ENCODE measurements around the gene MAP7D1. TPM values are rescaled to one million over a fixed set of nuclear protein-coding genes. Genes with fewer than 3 reads are reported as not detected.

Gene MAP7D1
- total and polyA plus RNA-seq, 10 of the 15 experiments (the other 5 are each of a cell fraction or from before 2014, with no cell fraction given) = 4.4 to 97.6 (median 24.2) TPM

- no peak for TF ChIP-seq TCF7 (IDR thresholded peaks at IDR 0.05; ENCODE audit: borderline replicate concordance)
These were observed 10.2 kb downstream of the MAP7D1 start (continued) for GRCh38 chr1:36166136-36166535.

GRCh38 chr1:36166938-36167905 is 11.3 kb downstream of the MAP7D1 start:
- no peak for ATAC-seq
- no TSS peak for BruUV-seq (replicated peaks)
- Histone ChIP-seq H3K27ac (ENCODE audit: control insufficient read depth, insufficient read depth) (no peak overlapping the region), H4K20me1 (ENCODE audit: control insufficient read depth, insufficient read depth) (no peaks in the 10 kb centered on the region), H3K36me3 (ENCODE audit: control insufficient read depth in 2 of 2, insufficient read depth in 2 of 2, low read length in 1 of 2) (peaks cover 3 to 12% of the 10 kb centered on the region in 2 experiments), H3K79me2 (ENCODE audit: control insufficient read depth, insufficient read depth, low read length) (peaks cover 49% of the 10 kb centered on the region), H3K9me3 (replicated peaks; ENCODE audit: control insufficient read depth, insufficient read depth, low read length) (no peaks in the 10 kb centered on the region), H3K4me1 (ENCODE audit: control insufficient read depth, insufficient read depth, low read length) (peaks cover 17% of the 10 kb centered on the region), H3K4me3 (no peak overlapping the region), H3K27me3 (replicated peaks in 1 of 2; ENCODE audit: control insufficient read depth in 2 of 2, insufficient read depth in 2 of 2, low read length in 1 of 2) (no peaks in the 10 kb centered on the region), H3K9ac (ENCODE audit: control insufficient read depth, insufficient read depth, low read length) (no peak overlapping the region), H2AFZ (ENCODE audit: control insufficient read depth, low read depth, low read length) (no peak overlapping the region), H3K4me2 (ENCODE audit: control insufficient read depth, insufficient read depth) (no peak overlapping the region)
- intact Hi-C loops (cut with micrococcal nuclease; ENCODE audit: unreplicated experiment) = no loop called here
- no peak for FAIRE-seq
- DNase-seq (ENCODE audit: low read depth, low spot score) = no peak
- ChIA-PET SMC1A (ENCODE audit: uncharacterized antibody, unreplicated experiment) (interaction anchor here (1.9 kb wide), 1 partner anchor 17 kb away, joined by 5 read pairs; the partner anchor contains the start of gene TRAPPC3), POLR2A (interaction anchor here (0.8 kb wide), 1 partner anchor 18 kb away, joined by 4 read pairs; the partner anchor contains the start of gene TRAPPC3), RAD21 (ENCODE audit: unreplicated experiment) (interaction anchor here (0.8 kb wide), 1 partner anchor 21 kb away, joined by 4 read pairs; no protein-coding TSS in a partner anchor), CTCF (interaction anchor here (1.0 to 2.9 kb wide), 2 partner anchors 21 to 118 kb away, joined by 3 to 14 read pairs; no protein-coding TSS in a partner anchor)
- 89% methylated on average over 15 of the region's 15 CpGs for WGBS (ENCODE audit: insufficient coverage, insufficient replicate concordance, low lambda C conversion rate, missing lambda C conversion rate)
- TF ChIP-seq NBN (IDR thresholded peaks at IDR 0.05) (no peak), SUPT20H (IDR thresholded peaks at IDR 0.05; ENCODE audit: borderline replicate concordance, control insufficient read depth, low read depth, low read length) (no peak), RELA (IDR thresholded peaks at IDR 0.05; ENCODE audit: borderline replicate concordance, partially characterized antibody) (no peak), NR2F1 (conservative IDR thresholded peaks at IDR 0.05) (no peak), SMAD5 (IDR thresholded peaks at IDR 0.05; ENCODE audit: low read depth) (no peak), GABPA (IDR thresholded peaks at IDR 0.05; ENCODE audit: low read depth) (no peak), ASH2L (IDR thresholded peaks at IDR 0.05; ENCODE audit: borderline replicate concordance, low read depth) (no peak), HSF1 (IDR thresholded peaks at IDR 0.05; ENCODE audit: low read depth, low read length) (no peak), E4F1 (IDR thresholded peaks at IDR 0.05; ENCODE audit: borderline replicate concordance, partially characterized antibody) (no peak), NFIC (IDR thresholded peaks at IDR 0.05; ENCODE audit: low read depth, low read length) (no peak), REST (IDR thresholded peaks at IDR 0.05; ENCODE audit: low read depth, low read length) (no peak)
- in situ Hi-C loops (cut with MboI) = no loop called here
